HG03280 (cell line): ENCODE data around the gene FCHSD2.
A peak's percentile ranks its signal among the peaks of the same experiment; 100 is the strongest.
"Not testable (repeated sequence)": the region's sequence is repeated elsewhere in the genome, so short reads cannot be mapped to it uniquely, and the experiment has no call there.

ENCODE experiments used
- ATAC-seq: cut with Tn5 transposase; IDR thresholded peaks from one replicate; pipeline ENCODE4 v1.9.1; 2021; ENCODE audit warnings: mild to moderate bottlenecking, moderate library complexity; ENCODE audit not compliant: unreplicated experiment

Gene FCHSD2

DNA sequence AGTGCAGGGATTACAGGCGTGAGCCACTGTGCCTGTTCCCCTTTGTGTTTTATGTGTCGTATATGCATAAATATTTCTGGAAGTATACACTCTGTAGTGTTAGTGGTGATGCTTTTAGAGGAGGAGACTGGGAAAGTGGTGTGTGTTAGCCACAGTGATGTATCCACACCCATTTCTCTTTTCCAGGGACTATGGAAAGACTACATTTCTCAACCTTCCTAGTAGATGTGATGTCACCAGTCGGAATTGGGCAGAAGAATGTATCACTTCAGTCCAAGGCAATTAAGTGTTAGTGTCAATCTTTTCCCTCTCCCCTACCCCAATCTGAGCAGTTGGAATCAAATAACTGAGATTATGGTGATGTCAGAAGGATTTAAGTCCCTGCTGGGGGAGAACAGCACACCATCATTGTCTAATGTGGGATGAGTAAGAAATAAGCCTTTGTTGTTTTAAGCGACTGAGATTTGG lies 333.8 kb downstream of the FCHSD2 start:
- ATAC-seq, result no peak

GRCh38 chr11:72807792-72808191 lies 334.3 kb downstream of the FCHSD2 start:
- ATAC-seq, result no peak

GRCh38 chr11:72807021-72807693 lies 335.0 kb downstream of the FCHSD2 start:
- ATAC-seq, result no peak

DNA sequence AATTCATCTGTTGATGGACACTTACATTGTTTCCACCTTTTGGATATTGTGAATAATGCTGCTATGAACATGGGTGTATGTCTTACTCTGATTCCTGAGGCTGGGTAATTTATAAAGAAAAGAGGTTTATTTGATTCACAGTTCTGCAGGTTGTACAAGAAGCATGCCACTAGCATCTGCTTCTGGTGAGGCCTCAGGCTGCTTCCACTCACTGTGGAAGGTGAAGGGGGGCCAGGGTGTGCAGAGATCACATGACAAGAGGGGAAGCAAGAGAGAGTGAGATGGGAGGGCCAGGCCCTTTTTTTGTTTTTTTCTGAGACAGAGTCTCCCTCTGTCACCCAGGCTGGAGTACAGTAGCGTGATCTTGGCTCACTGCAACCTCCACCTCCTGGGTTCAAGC lies 335.7 kb downstream of the FCHSD2 start:
- not testable (repeated sequence) for ATAC-seq

DNA sequence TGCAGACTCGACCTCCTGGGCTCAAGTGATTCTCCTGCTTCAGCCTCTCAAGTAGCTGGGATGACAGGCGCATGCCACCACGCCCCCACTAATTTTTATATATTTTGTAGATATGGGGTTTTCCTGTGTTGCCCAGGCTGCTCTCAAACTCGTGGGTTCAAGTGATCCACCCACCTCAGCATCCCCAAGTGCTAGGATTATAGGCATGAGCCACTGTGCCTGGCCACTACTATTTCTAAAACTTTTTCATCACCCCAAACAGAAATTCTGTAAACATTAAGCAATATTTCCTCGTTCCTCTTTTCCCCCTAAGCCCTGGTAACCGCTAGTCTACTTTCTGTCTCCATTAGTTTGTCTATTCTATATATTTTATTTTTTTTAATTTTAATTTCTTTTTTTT lies 336.9 kb downstream of the FCHSD2 start:
- ATAC-seq, result no peak

DNA sequence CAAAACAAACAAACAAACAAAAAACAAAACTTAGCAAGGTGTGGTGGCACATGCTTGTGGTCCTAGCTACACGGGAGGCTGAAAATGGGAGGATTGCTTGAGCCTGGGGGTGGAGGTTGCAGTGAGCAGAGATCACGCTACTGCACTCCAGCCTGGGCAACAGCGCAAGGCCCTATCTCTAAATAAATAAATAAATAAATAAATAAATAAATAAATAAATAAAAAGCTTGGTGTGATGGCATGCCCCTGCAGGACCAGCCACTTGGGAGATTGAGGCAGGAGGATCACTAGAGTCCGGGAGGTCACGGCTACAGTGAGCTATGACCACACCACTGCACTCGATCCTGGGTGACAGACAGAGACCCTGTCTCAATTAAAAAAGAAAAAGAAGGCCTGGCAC lies 339.3 kb downstream of the FCHSD2 start:
- ATAC-seq, result no peak

GRCh38 chr11:72799441-72799840 lies 342.7 kb downstream of the FCHSD2 start:
- ATAC-seq, result no peak

- no peak for ATAC-seq
These were observed 343.8 kb downstream of the FCHSD2 start for GRCh38 chr11:72798361-72798760.

DNA sequence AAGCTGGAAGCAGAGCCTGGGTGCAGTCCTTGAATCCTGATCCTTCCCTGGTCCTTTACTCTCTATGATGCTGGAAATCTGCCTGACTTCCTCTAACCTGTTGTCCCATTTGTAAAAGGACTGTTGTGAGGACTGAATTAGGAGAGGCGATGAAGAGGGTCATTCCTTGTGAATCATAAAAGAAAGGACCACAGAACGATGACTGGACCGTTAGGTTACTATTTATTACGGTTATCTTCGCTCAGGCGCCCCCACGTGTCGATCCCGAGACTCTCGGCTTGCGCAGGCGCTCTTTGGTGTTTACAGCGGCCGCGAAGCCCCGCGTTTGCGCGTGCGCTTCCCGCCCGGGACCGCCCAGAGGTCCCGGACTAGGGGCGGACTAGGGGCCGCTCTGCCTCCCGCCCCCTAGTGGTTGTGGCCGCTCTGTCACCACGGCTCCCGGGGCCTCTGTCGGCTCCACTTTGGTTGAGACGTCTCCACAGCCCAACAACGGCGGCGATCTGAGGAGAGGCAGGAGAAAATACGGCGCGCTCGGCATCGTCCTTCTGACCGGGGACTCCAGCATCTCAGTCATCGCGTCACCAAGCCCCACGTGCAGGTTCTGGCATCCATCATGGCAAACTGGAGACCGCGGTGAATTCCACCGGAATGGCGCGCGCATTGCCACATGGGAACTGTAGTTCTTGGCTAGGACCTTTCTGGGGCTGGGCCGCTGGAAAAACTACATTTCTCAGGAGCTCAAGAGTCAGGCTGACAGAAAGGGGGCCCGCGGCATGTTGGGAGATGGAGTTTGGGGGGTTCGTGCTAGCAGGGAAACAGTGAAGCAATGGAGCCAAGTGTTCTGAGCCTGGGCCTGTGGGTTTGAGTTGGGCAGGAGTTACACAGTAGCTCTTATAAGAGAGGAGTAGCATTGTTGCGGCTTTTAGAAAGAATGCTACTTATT lies 348.4 kb downstream of the FCHSD2 start, which contains the start of gene STARD10:
STARD10 (minus strand) TSS at position 623 of the 943 bp plus-strand sequence. CDS start 12,866 bp downstream, outside the sequence.
- ATAC-seq, result peak; percentile 91

- ATAC-seq, result no peak
These were observed 349.1 kb downstream of the FCHSD2 start for GRCh38 chr11:72793076-72793424.

DNA sequence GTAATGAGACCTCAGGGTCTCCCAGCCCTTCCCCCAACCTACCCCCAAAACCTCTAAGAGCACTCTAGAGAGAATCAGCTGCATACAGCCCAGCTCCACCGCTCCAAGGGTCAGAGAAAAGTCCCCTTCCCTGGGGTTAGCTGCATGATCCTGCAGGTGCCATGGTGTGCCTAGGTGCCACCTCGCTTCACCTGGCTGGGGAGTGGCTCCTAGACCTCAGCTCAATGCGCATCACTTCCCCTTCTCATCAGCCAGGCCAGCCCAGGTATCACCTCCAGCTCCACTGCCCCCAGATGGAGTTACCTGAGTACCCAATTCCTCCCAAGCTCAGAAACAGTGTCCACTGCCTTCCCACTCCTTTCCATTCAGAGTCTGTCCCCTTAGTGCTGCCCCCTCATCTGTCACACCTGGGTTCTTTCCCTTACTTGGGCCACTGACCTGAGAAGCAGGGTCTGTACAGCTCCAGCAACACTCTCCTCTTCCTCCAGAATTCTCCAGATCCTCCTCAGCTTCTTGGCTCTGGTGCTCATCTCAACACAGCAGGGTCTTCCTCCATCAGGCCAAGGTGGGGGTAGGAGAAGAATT lies 349.6 kb downstream of the FCHSD2 start:
- ATAC-seq, result no peak

DNA sequence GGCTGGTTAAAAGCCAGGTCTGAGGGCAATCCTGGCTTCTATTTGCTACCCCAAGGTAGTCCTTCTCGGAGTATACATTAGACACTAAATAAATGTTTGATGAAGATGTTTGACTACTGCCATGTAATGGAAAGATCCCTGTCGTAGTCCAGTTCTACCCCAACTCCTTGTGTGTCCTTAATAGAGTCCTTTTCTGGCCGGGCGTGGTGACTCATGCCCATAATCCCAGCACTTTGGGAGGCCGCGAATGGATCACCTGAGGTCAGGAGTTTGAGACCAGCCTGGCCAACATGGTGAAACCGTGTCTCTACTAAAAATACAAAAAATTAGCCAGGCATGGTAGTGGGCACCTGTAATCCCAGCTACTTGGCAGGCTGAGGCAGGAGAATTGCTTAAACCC lies 350.9 kb downstream of the FCHSD2 start:
- not testable (repeated sequence) for ATAC-seq

DNA sequence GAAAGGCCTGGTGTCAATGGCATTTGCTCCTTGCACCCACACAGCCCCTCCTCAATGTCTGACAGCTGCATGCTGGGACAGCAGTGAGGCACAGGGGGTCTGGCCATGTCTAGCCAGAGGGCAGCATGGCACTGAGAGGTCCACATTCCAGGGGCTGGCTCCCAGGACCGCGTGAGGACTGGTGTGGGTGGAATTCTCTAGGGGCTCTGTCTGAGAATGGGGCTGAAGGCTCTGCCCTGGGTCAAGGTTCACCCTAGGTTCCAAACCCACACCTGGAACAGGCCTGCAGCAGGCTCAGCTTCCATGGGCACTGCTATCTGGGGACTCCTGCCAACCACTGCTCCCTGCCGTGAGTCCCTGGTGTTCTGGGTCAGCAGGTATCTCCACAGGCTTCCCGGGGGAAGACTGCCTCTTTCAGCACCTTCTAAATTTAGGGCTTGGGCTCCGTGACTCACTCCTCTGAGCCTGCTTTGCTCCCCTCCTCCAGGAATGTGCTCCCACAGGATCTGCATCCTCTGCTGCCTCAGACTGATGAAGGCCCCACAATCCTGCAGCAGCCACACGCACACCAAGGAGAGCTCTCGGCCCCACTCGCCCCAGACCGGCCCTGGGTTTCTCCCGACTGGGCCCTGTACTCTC lies 352.5 kb downstream of the FCHSD2 start:
- no peak for ATAC-seq

GRCh38 chr11:72788241-72788640 lies 353.9 kb downstream of the FCHSD2 start:
- ATAC-seq, result no peak

GRCh38 chr11:72787216-72788104 lies 354.7 kb downstream of the FCHSD2 start:
- no peak for ATAC-seq
